ENCODE data around the gene TBC1D19.

The TBC1D19 gene

GRCh38 chr4:26611372-26611771 is 27.5 kb downstream of the TBC1D19 start:
- Histone ChIP-seq H3K9me3 (ENCODE audit: control insufficient read depth, insufficient read depth, low read length) (no peaks in the 10 kb centered on the region), H3K27ac (ENCODE audit: low read depth, low read length) (no peak overlapping the region), H3K79me2 (ENCODE audit: control insufficient read depth, low read length) (0 out of 2 replicates have a peak, but pooled peaks cover 3% of the 10 kb centered on the region), H3F3A (ENCODE audit: control insufficient read depth, insufficient read depth) (no peaks in the 10 kb centered on the region), H3K27me3 (ENCODE audit: control insufficient read depth, low read length) (no peaks in the 10 kb centered on the region), H3K9me2 (replicated peaks; ENCODE audit: control insufficient read depth, low read length) (no peaks in the 10 kb centered on the region), H3K36me3 (ENCODE audit: control insufficient read depth, low read length) (no peaks in the 10 kb centered on the region), H3K4me1 (ENCODE audit: control insufficient read depth, low read length) (peaks cover 11% of the 10 kb centered on the region), H4K20me1 (ENCODE audit: control insufficient read depth, insufficient read depth, low read depth, low read length) (no peaks in the 10 kb centered on the region), H3K4me3 (ENCODE audit: low read length) (no peak overlapping the region), H3K4me2 (ENCODE audit: low read length) (no peak overlapping the region)
- TF ChIP-seq CTCF (IDR thresholded peaks at IDR 0.05; ENCODE audit: low read depth, low read length, poor library complexity, severe bottlenecking) = no peak
- no peak for TF ChIP-seq EZH2phosphoT487 (IDR thresholded peaks at IDR 0.05; ENCODE audit: borderline replicate concordance, low read length)

GRCh38 chr4:26611885-26612284 is 28.0 kb downstream of the TBC1D19 start:
- Histone ChIP-seq H3K36me3 (ENCODE audit: control insufficient read depth, low read length) (no peaks in the 10 kb centered on the region), H3K27ac (ENCODE audit: low read depth, low read length) (no peak overlapping the region), H3K9me3 (ENCODE audit: control insufficient read depth, insufficient read depth, low read length) (no peaks in the 10 kb centered on the region), H3K27me3 (ENCODE audit: control insufficient read depth, low read length) (no peaks in the 10 kb centered on the region), H3K4me3 (ENCODE audit: low read length) (no peak overlapping the region), H3K4me2 (ENCODE audit: low read length) (no peak overlapping the region), H3K9me2 (replicated peaks; ENCODE audit: control insufficient read depth, low read length) (no peaks in the 10 kb centered on the region), H3F3A (ENCODE audit: control insufficient read depth, insufficient read depth) (no peaks in the 10 kb centered on the region), H3K4me1 (ENCODE audit: control insufficient read depth, low read length) (peaks cover 11% of the 10 kb centered on the region), H3K79me2 (ENCODE audit: control insufficient read depth, low read length) (0 out of 2 replicates have a peak, but pooled peaks cover 3% of the 10 kb centered on the region), H4K20me1 (ENCODE audit: control insufficient read depth, insufficient read depth, low read depth, low read length) (no peaks in the 10 kb centered on the region)
- TF ChIP-seq CTCF (IDR thresholded peaks at IDR 0.05; ENCODE audit: low read depth, low read length, poor library complexity, severe bottlenecking) = no peak

GRCh38 chr4:26613237-26613636 is 29.4 kb downstream of the TBC1D19 start:
- Histone ChIP-seq H3K27ac (ENCODE audit: low read depth, low read length) (no peak overlapping the region), H4K20me1 (ENCODE audit: control insufficient read depth, insufficient read depth, low read depth, low read length) (no peaks in the 10 kb centered on the region), H3K9me3 (ENCODE audit: control insufficient read depth, insufficient read depth, low read length) (no peaks in the 10 kb centered on the region), H3K79me2 (ENCODE audit: control insufficient read depth, low read length) (0 out of 2 replicates have a peak, but pooled peaks cover 3% of the 10 kb centered on the region), H3K4me3 (ENCODE audit: low read length) (no peak overlapping the region), H3F3A (ENCODE audit: control insufficient read depth, insufficient read depth) (no peaks in the 10 kb centered on the region), H3K4me2 (ENCODE audit: low read length) (no peak overlapping the region), H3K9me2 (replicated peaks; ENCODE audit: control insufficient read depth, low read length) (no peaks in the 10 kb centered on the region), H3K27me3 (ENCODE audit: control insufficient read depth, low read length) (no peaks in the 10 kb centered on the region), H3K4me1 (ENCODE audit: control insufficient read depth, low read length) (peaks cover 10% of the 10 kb centered on the region), H3K36me3 (ENCODE audit: control insufficient read depth, low read length) (no peaks in the 10 kb centered on the region)
- TF ChIP-seq EZH2phosphoT487 (IDR thresholded peaks at IDR 0.05; ENCODE audit: borderline replicate concordance, low read length) = no peak
- no peak for TF ChIP-seq CTCF (IDR thresholded peaks at IDR 0.05; ENCODE audit: low read depth, low read length, poor library complexity, severe bottlenecking)

GRCh38 chr4:26613735-26614134 is 29.9 kb downstream of the TBC1D19 start:
- Histone ChIP-seq H3K9me2 (replicated peaks; ENCODE audit: control insufficient read depth, low read length) (no peaks in the 10 kb centered on the region), H3K4me3 (ENCODE audit: low read length) (no peak overlapping the region), H3K9me3 (ENCODE audit: control insufficient read depth, insufficient read depth, low read length) (no peaks in the 10 kb centered on the region), H3K79me2 (ENCODE audit: control insufficient read depth, low read length) (0 out of 2 replicates have a peak, but pooled peaks cover 3% of the 10 kb centered on the region), H3K4me2 (ENCODE audit: low read length) (no peak overlapping the region), H3K27me3 (ENCODE audit: control insufficient read depth, low read length) (no peaks in the 10 kb centered on the region), H3K4me1 (ENCODE audit: control insufficient read depth, low read length) (peaks cover 5% of the 10 kb centered on the region), H4K20me1 (ENCODE audit: control insufficient read depth, insufficient read depth, low read depth, low read length) (no peaks in the 10 kb centered on the region), H3K36me3 (ENCODE audit: control insufficient read depth, low read length) (no peaks in the 10 kb centered on the region), H3F3A (ENCODE audit: control insufficient read depth, insufficient read depth) (no peaks in the 10 kb centered on the region), H3K27ac (ENCODE audit: low read depth, low read length) (no peak overlapping the region)
- TF ChIP-seq CTCF (IDR thresholded peaks at IDR 0.05; ENCODE audit: low read depth, low read length, poor library complexity, severe bottlenecking) (no peak), EZH2phosphoT487 (IDR thresholded peaks at IDR 0.05; ENCODE audit: borderline replicate concordance, low read length) (no peak)

Data from DOHH2 (cell line).